Endothelial cell (in vitro differentiated cells): ENCODE results near the gene LHX4. TPM values are rescaled to one million over a fixed set of nuclear protein-coding genes. Genes with fewer than 3 reads are reported as not detected.
A peak's percentile ranks its signal among the peaks of the same experiment; 100 is the strongest.
"Not testable (repeated sequence)": the region's sequence is repeated elsewhere in the genome, so short reads cannot be mapped to it uniquely, and the experiment has no call there.

Source experiments
- DNase-seq: peaks from one replicate; pipeline ENCODE4 v3.0.0; 2021; ENCODE audit warnings: low spot score
- H3K27ac Mint-ChIP-seq: one replicate; pipeline ENCODE4 v1.8.0; 2021; ENCODE audit warnings: mixed read lengths, inconsistent platforms; ENCODE audit not compliant: unreplicated experiment
- H3K27me3 Mint-ChIP-seq: one replicate; pipeline ENCODE4 v1.8.0; 2021; ENCODE audit warnings: mild to moderate bottlenecking, moderate library complexity, mixed read lengths, inconsistent platforms; ENCODE audit not compliant: unreplicated experiment
- H3K36me3 Mint-ChIP-seq: one replicate; pipeline ENCODE4 v1.8.0; 2021; ENCODE audit warnings: mild to moderate bottlenecking, low read depth, mixed read lengths, inconsistent platforms; ENCODE audit not compliant: unreplicated experiment
- H3K4me1 Mint-ChIP-seq: one replicate; pipeline ENCODE4 v1.8.0; 2021; ENCODE audit warnings: mild to moderate bottlenecking, mixed read lengths, inconsistent platforms; ENCODE audit not compliant: unreplicated experiment
- H3K4me3 Mint-ChIP-seq: one replicate; pipeline ENCODE4 v1.8.0; 2021; ENCODE audit warnings: mild to moderate bottlenecking, mixed read lengths, inconsistent platforms; ENCODE audit not compliant: unreplicated experiment
- H3K9me3 Mint-ChIP-seq: one replicate; pipeline ENCODE4 v1.8.0; 2021; ENCODE audit warnings: mixed read lengths, inconsistent platforms; ENCODE audit not compliant: unreplicated experiment
- CTCF ChIP-seq: fragments of 200-600 bp; sonication (generic); IDR thresholded peaks from one replicate; pipeline ENCODE4 v1.5.0; 2021; ENCODE audit warnings: antibody characterized with exemption; ENCODE audit not compliant: unreplicated experiment
- total RNA-seq: library from RNA; stranded (reverse); fragmentation: NEBNext Ultra II Directional; extraction: Animal tissue kit (Norgen Biotek cat#: 25700); gene quantifications from one replicate; pipeline ENCODE4 v1.2.1, GENCODE V29; 2021; ENCODE audit not compliant: unreplicated experiment

Gene LHX4
- total RNA-seq, 1 donor from 2014 or later, result 1.5 TPM

GRCh38 chr1:180201451-180202200 lies 28.4 kb upstream of the LHX4 start:
- no peak overlapping the region for H3K4me3 Mint-ChIP-seq
- peaks cover 4% of the 10 kb centered on the region for H3K27me3 Mint-ChIP-seq
- DNase-seq, result no peak
- peaks cover 3% of the 10 kb centered on the region for H3K36me3 Mint-ChIP-seq
- no peak for TF ChIP-seq CTCF
- no peak overlapping the region for H3K27ac Mint-ChIP-seq
- H3K4me1 Mint-ChIP-seq, result peaks cover 4% of the 10 kb centered on the region
- H3K9me3 Mint-ChIP-seq, result no peaks in the 10 kb centered on the region

- not testable (repeated sequence) for H3K36me3 Mint-ChIP-seq, H3K27ac Mint-ChIP-seq, H3K27me3 Mint-ChIP-seq, DNase-seq, H3K4me3 Mint-ChIP-seq, H3K9me3 Mint-ChIP-seq
- H3K4me1 Mint-ChIP-seq, result peaks cover 11% of the 10 kb centered on the region
Observed at GRCh38 chr1:180202588-180202987, 27.5 kb upstream of the LHX4 start.

GRCh38 chr1:180204231-180204630 lies 25.8 kb upstream of the LHX4 start:
- TF ChIP-seq CTCF, result no peak
- Mint-ChIP-seq H3K27me3 (peaks cover 12% of the 10 kb centered on the region), H3K4me1 (peaks cover 24% of the 10 kb centered on the region), H3K9me3 (no peaks in the 10 kb centered on the region), H3K36me3 (peaks cover 3% of the 10 kb centered on the region), H3K27ac (no peak overlapping the region), H3K4me3 (no peak overlapping the region)
- DNase-seq, result no peak

- Mint-ChIP-seq H3K27me3 (peaks cover 9% of the 10 kb centered on the region), H3K36me3 (peaks cover 3% of the 10 kb centered on the region), H3K4me3 (no peak overlapping the region), H3K27ac (no peak overlapping the region), H3K4me1 (peaks cover 29% of the 10 kb centered on the region), H3K9me3 (no peaks in the 10 kb centered on the region)
- no peak for DNase-seq
- TF ChIP-seq CTCF, result no peak
Observed at GRCh38 chr1:180206581-180206980, 23.5 kb upstream of the LHX4 start.

GRCh38 chr1:180208264-180208663 lies 21.8 kb upstream of the LHX4 start:
- no peaks in the 10 kb centered on the region for H3K9me3 Mint-ChIP-seq

More at GRCh38 chr1:180208264-180208663, 21.8 kb upstream of the LHX4 start:
- no peak for TF ChIP-seq CTCF
- peak overlapping the region; percentile 28 for H3K27ac Mint-ChIP-seq
- no peak for DNase-seq
- peaks cover 9% of the 10 kb centered on the region for H3K27me3 Mint-ChIP-seq
- H3K4me1 Mint-ChIP-seq, result peaks cover 31% of the 10 kb centered on the region
- H3K4me3 Mint-ChIP-seq, result no peak overlapping the region
- no peaks in the 10 kb centered on the region for H3K36me3 Mint-ChIP-seq
